A673 (cell line): ENCODE measurements around the gene WDFY4.

Experiments used
- CTCF ChIP-seq: fragments of 300-800, 200-600 bp; sonication (generic); conservative IDR thresholded peaks from 2 replicates; pipeline ENCODE4 v1.5.1; 2017; ENCODE audit warnings: low read depth, mild to moderate bottlenecking, antibody characterized with exemption, low read length, moderate library complexity, mixed read lengths
- EZH2 ChIP-seq: fragments of 200-600 bp; sonication (generic); IDR thresholded peaks from 2 replicates; pipeline ENCODE4 v1.6.1; 2017; ENCODE audit warnings: borderline replicate concordance, low read depth, mild to moderate bottlenecking, mixed read lengths, antibody characterized with exemption, low read length; ENCODE audit not compliant: poor library complexity, severe bottlenecking

- TF ChIP-seq CTCF: no peak
- TF ChIP-seq EZH2: no peak
Observed at GRCh38 chr10:48847691-48848090, 163.0 kb downstream of the WDFY4 start.
